RWPE1 (cell line): ENCODE results near the gene CDCA8.

Experiments
- CTCF ChIA-PET: fragments of 350-600 bp; sonication (Branson Sonifier 250); formaldehyde crosslinking; extraction: SDS; loops from one replicate; lab custom pipeline; 2021; lab: Yijun Ruan, JAX
- POLR2A ChIA-PET: fragments of 400-600 bp; formaldehyde crosslinking; extraction: SDS; loops from one replicate; lab custom pipeline; 2020; ENCODE audit warnings: antibody characterized with exemption; ENCODE audit not compliant: low non-redundant PET; lab: Yijun Ruan, JAX
- DNase-seq: peaks from one replicate; pipeline ENCODE4 v3.0.0; 2012; ENCODE audit warnings: low spot score
- H3K27ac ChIP-seq: fragments of 450-650 bp; 2 replicates; pipeline ENCODE4 v1.5.1; 2017
- TF ChIP-seq, protein P1 (sequence below): fragments of 450-650 bp; conservative IDR thresholded peaks from 2 replicates; pipeline ENCODE4 v1.5.1; 2017; ENCODE audit warnings: low read depth, mild to moderate bottlenecking

CDCA8 gene

GRCh38 chr1:37716321-37716720 lies 24.0 kb downstream of the CDCA8 start:
- no peak for DNase-seq
- ChIA-PET POLR2A (no interaction called here), CTCF (no interaction called here)
- TF ChIP-seq, protein P1, sequence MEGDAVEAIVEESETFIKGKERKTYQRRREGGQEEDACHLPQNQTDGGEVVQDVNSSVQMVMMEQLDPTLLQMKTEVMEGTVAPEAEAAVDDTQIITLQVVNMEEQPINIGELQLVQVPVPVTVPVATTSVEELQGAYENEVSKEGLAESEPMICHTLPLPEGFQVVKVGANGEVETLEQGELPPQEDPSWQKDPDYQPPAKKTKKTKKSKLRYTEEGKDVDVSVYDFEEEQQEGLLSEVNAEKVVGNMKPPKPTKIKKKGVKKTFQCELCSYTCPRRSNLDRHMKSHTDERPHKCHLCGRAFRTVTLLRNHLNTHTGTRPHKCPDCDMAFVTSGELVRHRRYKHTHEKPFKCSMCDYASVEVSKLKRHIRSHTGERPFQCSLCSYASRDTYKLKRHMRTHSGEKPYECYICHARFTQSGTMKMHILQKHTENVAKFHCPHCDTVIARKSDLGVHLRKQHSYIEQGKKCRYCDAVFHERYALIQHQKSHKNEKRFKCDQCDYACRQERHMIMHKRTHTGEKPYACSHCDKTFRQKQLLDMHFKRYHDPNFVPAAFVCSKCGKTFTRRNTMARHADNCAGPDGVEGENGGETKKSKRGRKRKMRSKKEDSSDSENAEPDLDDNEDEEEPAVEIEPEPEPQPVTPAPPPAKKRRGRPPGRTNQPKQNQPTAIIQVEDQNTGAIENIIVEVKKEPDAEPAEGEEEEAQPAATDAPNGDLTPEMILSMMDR, result no peak
- H3K27ac ChIP-seq, result no peak overlapping the region

- no peak for DNase-seq
- H3K27ac ChIP-seq, result no peak overlapping the region
- POLR2A ChIA-PET, result no interaction called here
- CTCF ChIA-PET, result no interaction called here
- TF ChIP-seq, protein P1, result no peak
Measured at GRCh38 chr1:37717631-37718030, 25.3 kb downstream of the CDCA8 start.

- ChIA-PET CTCF (no interaction called here), POLR2A (no interaction called here)
- TF ChIP-seq, protein P1, result no peak
Measured at GRCh38 chr1:37718181-37718900, 26.0 kb downstream of the CDCA8 start.

GRCh38 chr1:37718901-37719571 lies 26.7 kb downstream of the CDCA8 start:
- TF ChIP-seq, protein P1, result no peak
- ChIA-PET POLR2A (no interaction called here), CTCF (no interaction called here)
- peak; percentile 79 for DNase-seq
- H3K27ac ChIP-seq, result no peak overlapping the region

More at GRCh38 chr1:37718181-37718900, 26.0 kb downstream of the CDCA8 start:
- no peak for DNase-seq
- H3K27ac ChIP-seq, result no peak overlapping the region

DNA sequence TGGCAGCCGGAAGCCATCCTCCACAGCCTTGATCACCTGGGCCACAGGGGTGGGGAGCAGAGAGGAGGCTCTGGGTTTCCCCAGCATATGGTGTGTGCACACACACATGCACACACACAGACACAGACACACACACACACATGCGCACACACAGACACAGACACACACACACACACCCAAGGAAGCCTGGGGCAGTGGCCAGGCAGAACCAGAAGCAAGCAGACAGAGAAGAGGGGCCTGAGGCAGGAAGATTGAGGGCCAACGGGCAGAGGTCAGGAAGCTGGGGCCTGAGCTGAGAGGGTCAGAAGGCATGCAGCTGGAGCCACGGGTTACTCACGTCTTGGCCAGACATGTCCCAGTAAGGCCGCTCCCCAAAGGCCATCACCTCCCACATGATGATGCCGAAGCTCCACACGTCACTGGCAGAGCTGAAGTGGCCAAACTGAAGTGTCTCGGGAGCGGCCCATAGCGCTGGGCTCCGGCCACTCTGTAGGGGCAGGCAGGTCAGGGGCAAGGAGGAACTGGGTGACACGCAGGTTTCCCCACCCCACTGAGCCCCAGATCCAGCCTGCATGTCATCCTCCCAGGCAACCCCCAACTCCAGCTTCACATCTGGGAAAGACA lies 27.4 kb downstream of the CDCA8 start:
- TF ChIP-seq, protein P1, result no peak
- no peak overlapping the region for H3K27ac ChIP-seq
- ChIA-PET POLR2A (no interaction called here), CTCF (no interaction called here)
- DNase-seq, result no peak

- ChIA-PET CTCF (interaction anchor here (0.5 to 0.6 kb wide), 2 partner anchors 20 to 1250 kb away, joined by 3 read pairs; no protein-coding TSS in a partner anchor), POLR2A (no interaction called here)
- no peak for DNase-seq
Measured at GRCh38 chr1:37720231-37721130, 28.2 kb downstream of the CDCA8 start.

More at GRCh38 chr1:37720231-37721130, 28.2 kb downstream of the CDCA8 start:
- TF ChIP-seq, protein P1, result no peak
- H3K27ac ChIP-seq, result no peak overlapping the region
